IMR-90 (cell line): ENCODE measurements around the gene DVL2. TPM values are rescaled to one million over a fixed set of nuclear protein-coding genes. Genes with fewer than 3 reads are reported as not detected.

Source experiments
- ATAC-seq: fragments of 200-7000 bp; cut with Tn5 transposase; 2 replicates; pipeline ENCODE4 v1.9.1; 2020; ENCODE audit warnings: low read depth, mild to moderate bottlenecking, moderate library complexity
- BruUV-seq: library from RNA; stranded (reverse); fragments of 400-500 nt; replicated peaks from 2 replicates; lab custom pipeline; 2021; lab: Mats Ljungman, UMichigan
- CTCF ChIA-PET: fragments of 300-600 bp; formaldehyde crosslinking; extraction: SDS; loops from one replicate; lab custom pipeline; 2021; ENCODE audit warnings: antibody characterized with exemption; lab: Yijun Ruan, JAX
- POLR2A ChIA-PET: fragments of 300-600 bp; sonication (Branson Sonifier 250); formaldehyde crosslinking; loops from one replicate; lab custom pipeline; 2022; ENCODE audit warnings: antibody characterized with exemption; ENCODE audit not compliant: unreplicated experiment; lab: Charles Lee
- DNase-seq: peaks from one replicate; pipeline ENCODE4 v3.0.0; 2013
- H2AFZ ChIP-seq: replicated peaks from 2 replicates; pipeline ENCODE3; 2013; ENCODE audit warnings: low read length, mild to moderate bottlenecking; ENCODE audit not compliant: poor library complexity
- H2AK5ac ChIP-seq: 2 replicates; pipeline ENCODE4 v1.6.1; 2013; ENCODE audit warnings: low read depth, low read length, inconsistent platforms
- H2AK9ac ChIP-seq: replicated peaks from 2 replicates; pipeline ENCODE3; 2013; ENCODE audit warnings: mild to moderate bottlenecking, low read depth, low read length, moderate library complexity; ENCODE audit not compliant: poor library complexity
- H2BK120ac ChIP-seq: 2 replicates; pipeline ENCODE4 v1.6.1; 2013; ENCODE audit warnings: low read depth, low read length, inconsistent platforms
- H2BK15ac ChIP-seq: 3 replicates; pipeline ENCODE4 v1.6.1; 2013; ENCODE audit warnings: low read depth, low read length, inconsistent platforms
- H2BK20ac ChIP-seq: 2 replicates; pipeline ENCODE4 v1.6.1; 2013; ENCODE audit warnings: low read depth, mild to moderate bottlenecking, inconsistent platforms, low read length, moderate library complexity
- H2BK5ac ChIP-seq: 2 replicates; pipeline ENCODE4 v1.6.1; 2013; ENCODE audit warnings: mild to moderate bottlenecking, low read depth, low read length, inconsistent platforms; ENCODE audit not compliant: poor library complexity, severe bottlenecking
- H3K14ac ChIP-seq: replicated peaks from 2 replicates; pipeline ENCODE4 v1.6.1; 2013; ENCODE audit warnings: low read depth, low read length, inconsistent platforms
- H3K18ac ChIP-seq: 2 replicates; pipeline ENCODE4 v1.6.1; 2013; ENCODE audit warnings: low read depth, low read length, control low read depth
- H3K23ac ChIP-seq: 2 replicates; pipeline ENCODE4 v1.6.1; 2013; ENCODE audit warnings: low read depth, low read length, inconsistent platforms
- H3K27ac ChIP-seq: 2 replicates; pipeline ENCODE4 v1.5.1; 2013; ENCODE audit warnings: mild to moderate bottlenecking, control low read depth, low read length; ENCODE audit not compliant: insufficient read depth
- H3K27me3 ChIP-seq: 2 replicates; pipeline ENCODE4 v1.6.1; 2013; ENCODE audit warnings: low read length; ENCODE audit not compliant: control insufficient read depth, insufficient read depth
- H3K36me3 ChIP-seq: 2 replicates; pipeline ENCODE4 v1.6.1; 2013; ENCODE audit warnings: low read length, mixed read lengths; ENCODE audit not compliant: control insufficient read depth, insufficient read depth
- H3K4ac ChIP-seq: 2 replicates; pipeline ENCODE4 v1.6.1; 2013; ENCODE audit warnings: low read depth, low read length, inconsistent platforms
- H3K4me1 ChIP-seq: 2 replicates; pipeline ENCODE4 v1.6.1; 2013; ENCODE audit warnings: low read length, mixed read lengths; ENCODE audit not compliant: control insufficient read depth, insufficient read depth
- H3K4me2 ChIP-seq: 2 replicates; pipeline ENCODE4 v1.6.1; 2013; ENCODE audit warnings: low read depth, mild to moderate bottlenecking, control low read depth, low read length, moderate library complexity
- H3K4me3 ChIP-seq: 2 replicates; pipeline ENCODE4 v1.5.1; 2013; ENCODE audit warnings: low read depth, mild to moderate bottlenecking, control low read depth, low read length, moderate library complexity; ENCODE audit not compliant: insufficient read depth
- H3K56ac ChIP-seq: 2 replicates; pipeline ENCODE4 v1.6.1; 2013; ENCODE audit warnings: low read length, inconsistent platforms; ENCODE audit not compliant: insufficient read depth; ENCODE audit errors: extremely low read depth
- H3K79me1 ChIP-seq, 2 experiments: 2 replicates each; pipeline ENCODE4 v1.6.1; 2013; ENCODE audit warnings: low read length in 2 of 2, inconsistent platforms in 1 of 2, low read depth in 1 of 2
- H3K9ac ChIP-seq: 2 replicates; pipeline ENCODE4 v1.6.1; 2013; ENCODE audit warnings: low read depth, low read length, control low read depth
- H3K9me1 ChIP-seq: 2 replicates; pipeline ENCODE4 v1.6.1; 2013; ENCODE audit warnings: low read length, inconsistent platforms; ENCODE audit not compliant: insufficient read depth
- H3K9me3 ChIP-seq: 2 replicates; pipeline ENCODE4 v1.6.1; 2013; ENCODE audit warnings: low read length; ENCODE audit not compliant: control insufficient read depth, insufficient read depth
- H4K20me1 ChIP-seq: 2 replicates; pipeline ENCODE4 v1.6.1; 2013; ENCODE audit warnings: low read length, inconsistent platforms; ENCODE audit not compliant: insufficient read depth
- H4K5ac ChIP-seq: 2 replicates; pipeline ENCODE4 v1.6.1; 2013; ENCODE audit warnings: mild to moderate bottlenecking, low read depth, low read length, control low read depth
- H4K8ac ChIP-seq, 2 experiments: 2 replicates each; pipeline ENCODE4 v1.6.1; 2013; ENCODE audit warnings: low read depth in 2 of 2, low read length in 2 of 2, control low read depth in 1 of 2, inconsistent platforms in 1 of 2
- H4K91ac ChIP-seq: 2 replicates; pipeline ENCODE4 v1.6.1; 2013; ENCODE audit warnings: low read depth, low read length, inconsistent platforms; ENCODE audit not compliant: insufficient read depth
- CEBPB ChIP-seq: IDR thresholded peaks from 2 replicates; pipeline ENCODE4 v1.6.1; 2012; ENCODE audit warnings: low read depth, low read length, improper control_type of control experiment
- POLR2A ChIP-seq: IDR thresholded peaks from 2 replicates; pipeline ENCODE4 v1.6.1; 2012; ENCODE audit warnings: mild to moderate bottlenecking, low read depth, low read length
- RAD21 ChIP-seq: IDR thresholded peaks from 2 replicates; pipeline ENCODE4 v1.6.1; 2012; ENCODE audit warnings: low read length, improper control_type of control experiment
- WGBS, 2 experiments: methylation state at CpG; one replicate each; pipeline versions ENCODE4 v1.1.5 to v1.1.7; 2013; ENCODE audit warnings: missing lambda C conversion rate in 2 of 2; ENCODE audit not compliant: insufficient read length in 1 of 2; ENCODE audit errors: extremely low coverage in 2 of 2; 5-methylcytosine and 5-hydroxymethylcytosine counted together
- dilution Hi-C: fragments of 300-500 bp; cut with HindIII; formaldehyde crosslinking; loops from one replicate; pipeline ENCODE4 v1.14.3; 2018; ENCODE audit warnings: low sequenced_read_pairs; ENCODE audit not compliant: unreplicated experiment
- in situ Hi-C: fragments of 300-500 bp; cut with MboI; formaldehyde crosslinking; loops from 3 replicates; pipeline ENCODE4 v1.14.3; 2019; ENCODE audit warnings: low sequenced_read_pairs, inconsistent platforms, mixed read lengths
- intact Hi-C: fragments of 100-400 bp; cut with micrococcal nuclease; formaldehyde crosslinking; loops from 2 replicates; pipeline ENCODE4 v1.10.0; 2022
- polyA plus RNA-seq, 3 experiments: library from polyadenylated mRNA; depleted of rRNA; stranded (reverse); fragments of >200 nt; gene quantifications; 2 replicates each; pipeline ENCODE4 v1.2.3, GENCODE V29; 2012; ENCODE audit warnings: low replicate concordance in 1 of 3
- total RNA-seq: library from RNA; depleted of rRNA; stranded (reverse); fragments of >200 nt; gene quantifications from 2 replicates; pipeline ENCODE4 v1.2.3, GENCODE V29; 2012

Gene DVL2
- total and polyA plus RNA-seq, 2 of the 4 experiments (the other 2 are of a cell fraction), result 11.8 to 21.3 TPM

- H3K4me3 ChIP-seq, result peak overlapping the region; percentile 24; the same call in 1 of the 2 replicates
- WGBS, 2 experiments, result 0% methylated on average over 2 of the region's 17 CpGs; no CpG with 5 or more reads in 1 of the 2 experiments
- peak overlapping the region; percentile 47; the same call in 1 of the 2 replicates for H3K9ac ChIP-seq
- peak overlapping the region; percentile 72; the same call in 1 of the 2 replicates for H3K23ac ChIP-seq
- H4K5ac ChIP-seq, result no peak overlapping the region
- H3K36me3 ChIP-seq, result no peaks in the 10 kb centered on the region
- H3K27me3 ChIP-seq, result no peaks in the 10 kb centered on the region
- DNase-seq (no peak), ATAC-seq (peak; percentile 33)
- CTCF ChIA-PET, result interaction anchor here (0.9 to 2.5 kb wide), 6 partner anchors 11 to 124 kb away, joined by 3 to 8 read pairs (median 4); no protein-coding TSS in a partner anchor
- no peaks in the 10 kb centered on the region for H3K9me3 ChIP-seq
- BruUV-seq, result no TSS peak
- no peak overlapping the region for H2BK120ac ChIP-seq
- no peak overlapping the region for H4K91ac ChIP-seq
- H2AK9ac ChIP-seq, result no peak overlapping the region
- in situ Hi-C loops, result no loop called here
- no peak overlapping the region for H3K4ac ChIP-seq
- peaks cover 2% of the 10 kb centered on the region; the same call in 1 of the 2 replicates for H3K4me1 ChIP-seq
- H3K18ac ChIP-seq, result no peak overlapping the region
- dilution Hi-C loops, result no loop called here
- H4K8ac ChIP-seq, result no peak overlapping the region; a peak in 2 of 4 replicates
- H3K27ac ChIP-seq, result no peak overlapping the region
- H2AFZ ChIP-seq, result peak overlapping the region; percentile 72
- peak overlapping the region; percentile 92; the same call in 1 of the 2 replicates for H3K4me2 ChIP-seq
- POLR2A ChIA-PET, result no interaction called here
- no peaks in the 10 kb centered on the region for H3K79me1 ChIP-seq
- peaks cover 13% of the 10 kb centered on the region; the same call in 1 of the 2 replicates for H3K9me1 ChIP-seq
- no peak overlapping the region for H3K56ac ChIP-seq
- H2AK5ac ChIP-seq, result peak overlapping the region; percentile 78
- intact Hi-C loops, result loop anchor here (1.0 to 2.0 kb wide), 2 partner anchors 40 to 125 kb away; no protein-coding TSS in a partner anchor
- peaks cover 3% of the 10 kb centered on the region; the same call in 1 of the 2 replicates for H4K20me1 ChIP-seq
- no peak overlapping the region for H2BK5ac ChIP-seq
- no peak overlapping the region for H2BK15ac ChIP-seq
- H3K14ac ChIP-seq, result no peak overlapping the region
- TF ChIP-seq CEBPB (no peak), RAD21 (no peak), POLR2A (no peak)
- no peak overlapping the region for H2BK20ac ChIP-seq
These were observed 57.5 kb downstream of the DVL2 start for GRCh38 chr17:7176841-7177190.
